Endodermal cell (in vitro differentiated cells): ENCODE measurements around the gene CAMSAP3. TPM values are rescaled to one million over a fixed set of nuclear protein-coding genes. Genes with fewer than 3 reads are reported as not detected.

ENCODE experiments used
- DNase-seq: peaks from one replicate; pipeline ENCODE4 v3.0.0-alpha.2; 2017
- H3K27ac ChIP-seq: 2 replicates; pipeline ENCODE4 v1.5.1; 2013; ENCODE audit warnings: mild to moderate bottlenecking, low read depth, low read length, moderate library complexity
- H3K27me3 ChIP-seq: 2 replicates; pipeline ENCODE4 v1.6.1; 2013; ENCODE audit warnings: mild to moderate bottlenecking, low read length, moderate library complexity; ENCODE audit not compliant: insufficient read depth, control insufficient read depth, poor library complexity, severe bottlenecking
- H3K36me3 ChIP-seq: 2 replicates; pipeline ENCODE4 v1.7.0; 2013; ENCODE audit warnings: mild to moderate bottlenecking, low read length, moderate library complexity; ENCODE audit not compliant: control insufficient read depth, insufficient read depth
- H3K4me1 ChIP-seq: one replicate; pipeline ENCODE4 v1.7.0; 2013; ENCODE audit warnings: low read length; ENCODE audit not compliant: control insufficient read depth, insufficient read depth
- H3K4me3 ChIP-seq: 2 replicates; pipeline ENCODE4 v1.5.1; 2013; ENCODE audit warnings: mild to moderate bottlenecking, low read length, moderate library complexity
- H3K9ac ChIP-seq: 2 replicates; pipeline ENCODE4 v1.6.1; 2013; ENCODE audit warnings: mild to moderate bottlenecking, low read length, moderate library complexity; ENCODE audit not compliant: poor library complexity, severe bottlenecking; ENCODE audit errors: extremely low read depth
- H3K9me3 ChIP-seq: 2 replicates; pipeline ENCODE4 v1.6.1; 2013; ENCODE audit warnings: mild to moderate bottlenecking, low read length, moderate library complexity; ENCODE audit not compliant: control insufficient read depth
- H3K27ac Mint-ChIP-seq: 2 replicates; pipeline ENCODE4 v1.8.0; 2020; ENCODE audit warnings: mixed read lengths
- H3K27me3 Mint-ChIP-seq: 2 replicates; pipeline ENCODE4 v1.8.0; 2021; ENCODE audit warnings: mild to moderate bottlenecking, mixed read lengths; ENCODE audit not compliant: insufficient read depth
- H3K36me3 Mint-ChIP-seq: 2 replicates; pipeline ENCODE4 v1.8.0; 2020; ENCODE audit warnings: low read depth, mixed read lengths
- H3K4me1 Mint-ChIP-seq: 2 replicates; pipeline ENCODE4 v1.8.0; 2020; ENCODE audit warnings: mixed read lengths
- H3K4me3 Mint-ChIP-seq: 2 replicates; pipeline ENCODE4 v1.8.0; 2020; ENCODE audit warnings: mild to moderate bottlenecking, moderate library complexity, mixed read lengths
- H3K9me3 Mint-ChIP-seq: 2 replicates; pipeline ENCODE4 v1.8.0; 2020; ENCODE audit warnings: mild to moderate bottlenecking, mixed read lengths
- WGBS, 2 experiments: methylation state at CpG; one replicate each; pipeline versions ENCODE4 v1.1.5 to v1.1.7; 2013; ENCODE audit warnings: missing lambda C conversion rate in 2 of 2, mixed read lengths in 1 of 2; ENCODE audit not compliant: insufficient coverage in 1 of 2, insufficient read length in 1 of 2; 5-methylcytosine and 5-hydroxymethylcytosine counted together
- total RNA-seq, 2 donors: library from RNA; stranded (reverse); fragmentation: NEBNext Ultra II Directional in 1 of 2; extraction: Animal tissue kit (Norgen Biotek cat#: 25700) in 1 of 2; gene quantifications; 2 replicates in 1 of 2; 3 replicates in 1 of 2; pipeline ENCODE4 v1.2.1, GENCODE V29; 2021
- TF ChIP-seq, protein P1 (sequence below): fragments of 200-600 bp; sonication (generic); conservative IDR thresholded peaks from 2 replicates; pipeline ENCODE4 v1.5.0; 2021; ENCODE audit warnings: antibody characterized with exemption, mild to moderate bottlenecking

CAMSAP3 gene
- total RNA-seq, 2 donors from 2014 or later, result 65.5 to 76.8 TPM

DNA sequence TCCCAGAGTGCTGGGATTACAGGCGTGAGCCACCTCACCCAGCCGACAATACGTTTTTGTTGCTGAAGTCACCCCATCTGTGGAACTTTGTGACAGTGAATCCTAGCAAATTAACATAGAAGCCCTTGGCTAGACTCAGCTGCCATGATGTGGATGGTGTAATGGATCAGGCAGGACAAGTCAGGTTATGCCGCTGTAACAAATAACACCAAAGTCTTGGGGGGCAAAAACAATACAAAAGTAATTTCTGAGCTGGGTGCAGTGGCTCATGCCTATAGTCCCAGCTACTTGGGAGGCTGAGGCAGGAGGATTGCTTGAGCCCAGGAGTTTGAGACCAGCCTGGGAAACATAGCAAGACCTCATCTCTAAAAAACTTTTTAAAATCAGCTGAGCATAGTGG is 30.8 kb upstream of the CAMSAP3 start:
- Histone ChIP-seq H3K4me3 (no peak overlapping the region), H3K27ac (no peak overlapping the region), H3K9me3 (no peaks in the 10 kb centered on the region), H3K27me3 (no peaks in the 10 kb centered on the region), H3K9ac (no peak overlapping the region), H3K4me1 (no peaks in the 10 kb centered on the region), H3K36me3 (no peaks in the 10 kb centered on the region)
- Mint-ChIP-seq H3K27ac (no peak overlapping the region), H3K4me1 (no peaks in the 10 kb centered on the region), H3K27me3 (no peaks in the 10 kb centered on the region), H3K4me3 (no peak overlapping the region), H3K36me3 (peaks cover 7% of the 10 kb centered on the region), H3K9me3 (no peaks in the 10 kb centered on the region)
- TF ChIP-seq, protein P1, sequence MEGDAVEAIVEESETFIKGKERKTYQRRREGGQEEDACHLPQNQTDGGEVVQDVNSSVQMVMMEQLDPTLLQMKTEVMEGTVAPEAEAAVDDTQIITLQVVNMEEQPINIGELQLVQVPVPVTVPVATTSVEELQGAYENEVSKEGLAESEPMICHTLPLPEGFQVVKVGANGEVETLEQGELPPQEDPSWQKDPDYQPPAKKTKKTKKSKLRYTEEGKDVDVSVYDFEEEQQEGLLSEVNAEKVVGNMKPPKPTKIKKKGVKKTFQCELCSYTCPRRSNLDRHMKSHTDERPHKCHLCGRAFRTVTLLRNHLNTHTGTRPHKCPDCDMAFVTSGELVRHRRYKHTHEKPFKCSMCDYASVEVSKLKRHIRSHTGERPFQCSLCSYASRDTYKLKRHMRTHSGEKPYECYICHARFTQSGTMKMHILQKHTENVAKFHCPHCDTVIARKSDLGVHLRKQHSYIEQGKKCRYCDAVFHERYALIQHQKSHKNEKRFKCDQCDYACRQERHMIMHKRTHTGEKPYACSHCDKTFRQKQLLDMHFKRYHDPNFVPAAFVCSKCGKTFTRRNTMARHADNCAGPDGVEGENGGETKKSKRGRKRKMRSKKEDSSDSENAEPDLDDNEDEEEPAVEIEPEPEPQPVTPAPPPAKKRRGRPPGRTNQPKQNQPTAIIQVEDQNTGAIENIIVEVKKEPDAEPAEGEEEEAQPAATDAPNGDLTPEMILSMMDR, result no peak
- DNase-seq, result no peak
- 77 to 87% methylated on average over 3 to 4 of the region's 4 CpGs for WGBS, 2 experiments

DNA sequence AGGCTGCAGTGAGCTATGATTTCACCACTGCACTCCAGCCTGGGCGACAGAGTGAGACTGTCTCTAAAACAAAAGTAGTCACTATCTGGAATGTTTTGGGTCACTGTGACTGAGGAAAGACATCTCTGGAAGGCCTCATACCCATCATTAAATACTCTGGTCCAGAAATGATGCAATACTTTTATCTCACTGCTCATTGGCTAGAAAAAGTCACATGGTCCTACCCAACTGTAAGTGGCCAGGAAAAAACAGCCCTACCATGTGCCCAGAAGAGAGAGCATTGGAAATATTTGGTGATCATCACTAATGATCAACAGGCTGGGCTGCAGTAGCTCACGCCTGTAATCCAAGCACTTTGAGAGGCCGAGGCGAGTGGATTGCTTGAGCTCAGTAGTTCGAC is 30.3 kb upstream of the CAMSAP3 start:
- Histone ChIP-seq H3K4me1 (no peaks in the 10 kb centered on the region), H3K27me3 (no peaks in the 10 kb centered on the region), H3K4me3 (no peak overlapping the region), H3K27ac (no peak overlapping the region), H3K9me3 (no peaks in the 10 kb centered on the region), H3K36me3 (no peaks in the 10 kb centered on the region), H3K9ac (no peak overlapping the region)
- Mint-ChIP-seq H3K36me3 (peaks cover 4% of the 10 kb centered on the region), H3K4me1 (no peaks in the 10 kb centered on the region), H3K4me3 (no peak overlapping the region), H3K27ac (no peak overlapping the region), H3K9me3 (no peaks in the 10 kb centered on the region), H3K27me3 (no peaks in the 10 kb centered on the region)
- DNase-seq, result no peak
- TF ChIP-seq, protein P1, result no peak
- 85 to 95% methylated on average over 4 to 5 of the region's 5 CpGs for WGBS, 2 experiments

DNA sequence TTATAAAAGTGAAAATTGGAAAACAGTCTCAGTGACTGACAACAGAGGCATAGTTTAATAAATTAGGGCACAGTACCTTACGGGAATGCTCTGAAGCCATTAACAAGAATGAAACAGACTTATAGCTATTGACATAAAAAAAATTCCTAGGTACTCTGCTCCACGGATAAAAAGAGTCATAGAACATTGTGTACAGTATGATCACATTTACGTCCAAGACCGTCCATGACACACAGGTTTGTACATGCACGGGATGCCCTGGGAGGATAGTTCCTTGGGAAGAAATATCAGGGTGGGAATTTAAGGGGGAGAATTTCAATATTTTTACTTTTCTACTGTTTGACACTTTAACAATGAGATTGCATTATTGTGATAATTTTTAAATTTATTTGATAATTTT is 24.9 kb upstream of the CAMSAP3 start:
- no peak overlapping the region for H3K27ac Mint-ChIP-seq
- no peaks in the 10 kb centered on the region for H3K27me3 ChIP-seq
- H3K36me3 Mint-ChIP-seq, result no peaks in the 10 kb centered on the region
- no peak overlapping the region for H3K4me3 ChIP-seq
- TF ChIP-seq, protein P1, result no peak
- no peaks in the 10 kb centered on the region for H3K9me3 Mint-ChIP-seq
- no peak overlapping the region for H3K9ac ChIP-seq
- no peaks in the 10 kb centered on the region for H3K4me1 ChIP-seq
- H3K4me3 Mint-ChIP-seq, result no peak overlapping the region
- no peak for DNase-seq
- H3K27ac ChIP-seq, result no peak overlapping the region
- no peaks in the 10 kb centered on the region for H3K9me3 ChIP-seq
- no peaks in the 10 kb centered on the region for H3K36me3 ChIP-seq
- 85 to 89% methylated on average over 4 to 5 of the region's 5 CpGs for WGBS, 2 experiments
- peaks cover 2% of the 10 kb centered on the region for H3K27me3 Mint-ChIP-seq
- H3K4me1 Mint-ChIP-seq, result no peaks in the 10 kb centered on the region
